Fibroblast of upper back skin (primary cell): ENCODE results near the gene SORBS1.

ENCODE experiments used
- DNase-seq: peaks from one replicate; pipeline ENCODE4 v3.0.0-alpha.2; 2013

SORBS1 gene

DNA sequence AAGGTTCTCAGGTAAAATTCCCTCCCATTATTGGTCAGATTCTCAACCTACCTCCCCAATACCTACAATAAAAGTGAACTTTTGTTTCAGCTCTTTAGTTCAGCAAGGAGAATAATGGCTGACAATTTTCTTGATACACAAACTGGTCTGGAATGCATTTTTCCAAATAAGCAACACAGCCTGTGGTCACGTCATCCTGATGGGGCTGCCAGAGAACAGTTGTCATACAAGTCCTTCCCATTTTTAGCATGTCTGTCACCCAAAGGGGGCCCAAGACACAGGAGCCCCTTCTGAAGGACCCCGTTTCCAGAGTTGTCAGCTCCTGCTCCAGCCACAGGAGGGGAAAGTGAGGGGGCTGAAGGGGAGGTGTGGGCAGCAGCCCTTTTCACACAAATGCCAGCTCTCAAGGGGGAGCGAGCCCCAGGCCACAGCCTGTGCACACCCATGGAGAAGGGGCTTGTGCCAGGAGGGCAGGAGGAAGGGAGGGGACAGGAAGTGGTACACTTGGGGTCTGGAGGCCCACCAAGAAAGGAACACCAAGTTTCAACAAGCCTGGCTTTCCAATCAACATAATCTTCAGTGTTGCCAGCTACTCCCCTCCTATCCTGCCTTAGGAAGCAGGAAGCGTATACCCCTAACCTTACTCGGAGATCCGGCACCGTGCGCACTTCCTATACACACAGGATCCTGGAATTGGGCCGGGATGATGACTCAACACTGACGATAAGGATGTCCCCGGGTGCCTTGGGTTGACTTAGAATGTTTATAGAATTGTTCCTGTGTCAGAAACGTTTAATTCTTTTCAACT lies 227.0 kb downstream of the SORBS1 start:
- DNase-seq = peak; percentile 74

DNA sequence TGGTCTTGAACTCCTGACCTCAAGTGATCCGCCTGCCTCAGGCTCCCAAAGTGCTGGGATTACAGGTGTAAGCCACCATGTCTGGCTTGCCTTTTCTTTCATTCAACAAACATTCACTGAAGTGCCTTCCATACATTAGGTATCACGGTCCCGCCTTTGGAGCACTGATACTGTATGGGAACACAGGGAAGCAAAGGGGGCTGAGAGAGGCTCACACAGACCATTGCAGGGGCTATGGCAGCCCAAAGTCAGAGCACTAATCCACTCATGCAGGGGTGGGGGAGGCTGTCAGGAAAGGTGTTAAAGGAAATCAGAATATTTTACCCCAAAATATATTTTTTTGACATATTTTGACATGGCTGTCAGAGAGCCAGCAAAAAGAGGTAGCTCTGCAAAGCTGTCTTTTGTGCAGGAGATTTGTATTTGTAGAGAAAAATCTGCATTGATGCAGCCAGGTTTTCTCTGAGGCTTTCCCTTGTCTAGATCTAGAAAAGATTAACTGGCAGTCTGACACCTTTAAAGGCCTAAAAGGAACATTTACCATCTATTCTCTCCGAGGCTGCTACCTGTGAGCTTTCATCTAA lies 228.4 kb downstream of the SORBS1 start:
- no peak for DNase-seq

DNA sequence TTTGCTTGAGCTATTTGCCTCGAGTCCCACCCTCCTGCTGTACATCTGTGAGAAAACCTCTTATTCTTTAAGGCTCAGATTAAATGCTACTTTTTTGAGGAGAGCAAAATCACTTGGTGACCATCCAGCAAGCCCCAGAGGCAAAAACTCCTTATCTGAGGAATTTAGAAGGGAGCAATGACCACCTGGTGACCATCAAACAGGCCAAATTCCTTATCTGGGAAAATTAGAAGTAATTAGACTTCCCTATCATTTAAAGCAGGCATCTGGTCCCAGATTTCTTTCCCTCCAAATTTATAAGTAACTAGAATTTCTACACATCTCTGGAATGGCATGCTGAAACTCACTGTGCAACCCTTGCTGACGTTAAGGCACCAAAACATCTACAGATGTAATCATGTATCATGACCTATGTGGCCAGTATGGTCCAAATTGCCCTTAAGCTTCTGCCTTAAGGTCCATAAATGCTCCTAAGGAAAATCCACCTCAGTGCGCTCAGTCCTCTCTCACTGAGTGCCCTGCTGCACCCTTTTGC lies 229.5 kb downstream of the SORBS1 start:
- no peak for DNase-seq

DNA sequence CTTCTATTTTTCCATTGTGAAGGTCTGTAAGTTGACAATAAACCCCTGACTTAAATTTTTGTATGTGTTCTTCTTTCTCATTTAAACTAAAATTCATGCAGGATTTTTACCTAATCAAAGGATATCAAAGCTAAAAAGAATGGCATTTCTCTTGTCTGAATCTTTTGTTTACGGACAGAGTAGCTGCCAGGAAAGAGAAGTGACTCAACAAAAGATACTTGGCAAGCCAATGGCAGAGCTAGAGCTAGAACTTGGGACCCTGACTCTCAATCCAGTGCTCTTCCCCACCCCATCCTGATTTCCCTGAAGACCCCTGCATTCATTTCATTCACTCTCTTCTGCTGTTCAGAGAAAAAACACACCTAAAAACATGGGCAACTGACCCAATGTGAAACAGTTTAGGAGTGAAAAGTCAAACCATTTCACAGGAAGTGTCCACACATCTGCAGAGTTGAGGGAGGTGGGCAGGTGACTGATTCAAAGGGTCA lies 230.2 kb downstream of the SORBS1 start:
- no peak for DNase-seq

DNA sequence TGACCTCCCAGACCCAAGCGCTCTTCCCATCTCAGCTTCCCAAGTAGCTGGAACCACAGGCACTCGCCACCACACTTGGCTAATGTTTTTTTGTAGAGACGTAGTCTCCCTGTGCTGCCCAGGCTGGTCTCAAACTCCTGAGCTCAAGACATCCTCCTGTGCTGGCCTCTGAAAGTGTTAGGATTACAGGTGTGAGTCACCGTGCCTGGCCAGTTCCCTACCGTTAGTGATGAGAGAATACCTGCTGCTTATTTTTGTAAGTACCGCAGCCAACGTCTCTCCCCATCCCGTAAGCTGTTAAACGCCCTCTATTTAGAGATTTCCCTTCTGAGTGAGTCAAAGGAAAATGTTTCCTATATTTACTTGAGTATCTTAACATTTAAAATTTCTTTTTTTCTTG lies 231.9 kb downstream of the SORBS1 start:
- DNase-seq = no peak

DNA sequence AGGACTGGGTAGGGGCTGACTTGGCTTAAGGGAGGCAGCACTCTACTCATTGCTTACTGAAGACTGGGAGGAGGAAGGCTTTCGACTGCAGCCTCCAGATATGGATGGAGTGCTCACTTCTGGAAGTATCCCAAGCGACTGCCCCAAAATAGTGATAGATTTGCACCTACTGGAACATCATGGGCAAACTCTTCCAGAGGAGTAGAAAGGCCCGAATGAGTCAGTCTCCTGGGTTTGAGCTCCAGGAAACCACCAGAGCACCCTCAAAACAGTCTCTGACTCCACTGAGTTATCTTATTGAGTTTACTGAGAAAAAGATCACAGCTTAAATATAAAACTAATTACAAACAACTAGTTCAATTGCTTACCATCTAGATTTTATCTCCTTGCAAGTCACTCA lies 233.2 kb downstream of the SORBS1 start:
- no peak for DNase-seq

DNA sequence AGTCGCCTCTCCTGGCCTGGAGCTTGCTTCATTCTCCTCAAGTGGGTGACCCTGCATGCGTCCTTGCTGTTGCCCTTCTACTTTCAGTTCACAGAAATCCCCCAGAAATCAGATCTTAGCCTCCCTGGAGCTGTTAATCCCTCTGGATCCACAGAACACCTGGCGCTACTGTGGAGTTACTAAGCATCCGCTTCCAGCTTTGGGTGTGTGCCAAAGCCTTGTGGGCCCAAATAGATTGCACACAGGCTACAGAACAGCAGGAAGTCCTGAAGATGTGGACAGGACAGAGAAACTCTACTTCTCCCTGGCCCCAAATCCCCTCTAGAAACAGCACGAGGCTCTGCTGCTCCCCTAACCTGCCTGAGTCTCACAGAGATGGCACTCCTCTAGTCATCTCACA lies 233.8 kb downstream of the SORBS1 start:
- peak; percentile 84 for DNase-seq

DNA sequence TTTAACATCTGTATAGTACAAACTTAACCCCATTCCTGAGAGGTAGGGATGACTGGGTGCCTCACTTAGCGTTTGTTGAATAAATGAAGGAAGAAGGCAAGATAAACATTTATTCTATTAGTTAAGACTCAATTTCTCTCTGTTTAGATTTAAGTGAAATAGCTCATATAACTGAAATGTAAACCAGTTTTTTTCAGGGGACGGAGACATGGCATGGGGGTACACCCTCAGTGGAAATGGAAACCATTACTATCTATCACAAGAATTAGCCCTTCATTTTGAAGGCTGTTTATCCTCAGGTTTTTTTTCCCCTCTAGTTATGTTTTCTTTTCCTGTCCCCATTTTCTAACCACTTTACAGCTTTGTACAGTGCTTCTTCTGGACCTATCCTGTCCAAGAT lies 234.8 kb downstream of the SORBS1 start:
- no peak for DNase-seq

DNA sequence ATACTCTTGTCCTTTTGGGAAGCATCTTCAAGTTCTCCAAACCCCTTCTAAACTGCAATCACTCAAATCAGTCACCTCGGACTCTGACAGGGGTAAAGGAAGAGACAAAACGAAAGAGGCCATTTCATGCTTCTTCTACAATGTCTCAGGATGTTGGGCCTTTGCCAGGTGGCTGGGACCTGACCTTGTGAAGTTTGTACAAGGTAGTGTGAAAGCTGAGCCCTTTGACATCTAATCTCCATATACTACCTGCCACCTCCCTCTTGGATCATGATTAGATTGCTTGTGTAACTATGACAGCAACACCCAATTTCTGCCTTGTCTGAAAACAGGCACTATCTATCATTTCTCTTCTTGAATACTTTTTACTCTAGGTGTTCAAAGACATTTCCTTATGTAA lies 235.3 kb downstream of the SORBS1 start:
- no peak for DNase-seq

DNA sequence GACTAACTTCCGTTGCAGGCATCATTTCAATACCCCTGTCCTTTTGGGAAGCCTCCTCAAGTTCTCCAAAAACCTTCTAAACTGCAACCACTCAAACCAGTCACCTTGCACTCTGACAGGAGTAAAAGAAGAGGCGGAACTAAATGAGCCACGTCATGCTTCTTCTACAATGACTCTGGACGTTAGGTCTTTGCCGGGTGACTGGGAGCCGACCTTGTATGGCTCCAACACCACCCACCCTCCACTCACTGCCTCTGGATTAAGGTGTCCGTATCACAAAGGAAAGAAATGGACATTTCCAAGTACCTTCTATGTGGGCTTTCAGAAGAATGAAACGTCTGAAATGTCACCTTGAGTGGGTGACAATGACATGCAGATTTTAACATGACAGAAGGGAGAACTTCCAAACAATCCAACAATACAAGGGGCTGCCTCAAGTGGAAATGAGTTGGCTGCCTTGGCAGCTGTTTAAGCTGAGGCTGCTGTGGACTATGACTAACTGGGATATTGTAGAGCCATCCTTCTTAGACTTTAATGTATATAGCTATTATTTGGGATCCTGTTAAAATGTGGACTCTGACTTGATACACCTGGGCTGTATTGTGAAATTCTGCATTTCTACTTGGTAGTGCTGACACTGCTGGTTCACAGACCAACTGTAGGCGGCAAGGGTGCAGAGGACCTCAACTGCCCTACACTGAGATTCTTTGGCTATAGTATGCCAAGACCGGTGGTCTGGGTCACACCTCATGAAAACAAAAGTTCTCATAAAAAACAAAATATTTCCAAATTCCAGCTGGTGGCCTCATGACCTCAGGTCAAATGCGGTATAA lies 236.5 kb downstream of the SORBS1 start:
- DNase-seq = no peak

DNA sequence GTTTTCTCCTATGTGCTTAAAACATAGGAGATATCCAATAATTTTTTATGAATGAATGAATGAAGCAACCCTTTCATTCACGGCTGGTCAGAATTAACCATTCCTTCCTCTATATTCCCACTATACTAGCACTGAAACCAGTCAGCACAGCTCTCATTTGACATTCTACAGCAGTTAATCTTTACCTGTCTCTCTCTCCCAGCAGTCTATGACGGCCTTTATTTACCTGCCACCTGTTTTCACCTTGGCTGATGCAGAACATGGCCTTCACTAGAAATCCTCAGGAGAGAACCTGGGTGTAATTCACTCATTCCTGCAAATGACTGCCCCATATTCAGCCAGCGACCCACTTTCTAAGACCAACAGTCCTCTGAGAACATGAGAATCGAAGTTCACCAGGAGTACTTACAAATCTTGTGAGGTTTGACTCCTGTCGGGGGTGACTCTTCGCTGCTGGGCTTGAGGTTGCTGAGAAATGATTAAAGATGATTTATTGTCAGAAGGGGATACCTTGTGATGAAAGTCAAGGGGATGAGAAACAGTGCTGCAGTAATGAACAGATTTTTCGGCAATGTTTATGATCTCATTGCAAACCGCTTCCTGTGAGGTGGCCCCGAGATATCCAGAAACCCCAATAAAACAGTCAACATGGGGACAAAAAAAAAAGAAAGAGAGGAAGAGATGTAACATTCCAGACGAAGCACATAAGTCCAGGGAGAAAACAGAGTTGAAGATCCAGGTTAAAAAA lies 239.4 kb downstream of the SORBS1 start:
- DNase-seq = peak; percentile 17

DNA sequence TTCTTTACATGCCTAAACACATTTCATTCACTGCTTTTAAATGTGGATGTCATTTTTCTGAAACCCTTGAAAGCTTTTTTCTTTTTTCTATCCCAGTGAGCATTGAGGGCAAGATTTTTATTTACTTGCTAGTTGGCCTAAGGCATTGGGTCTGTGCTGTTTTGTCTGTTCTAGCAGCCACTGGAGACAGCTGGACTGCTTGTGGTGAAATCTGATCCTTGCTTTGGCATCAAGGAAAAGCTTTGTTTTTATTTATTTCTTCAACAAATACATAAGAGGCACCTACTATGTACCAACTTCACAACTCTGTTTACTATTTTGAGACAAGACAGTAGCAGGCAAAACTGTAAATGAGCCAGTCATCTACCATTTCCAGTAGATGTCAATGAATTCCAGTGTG lies 241.9 kb downstream of the SORBS1 start:
- DNase-seq = no peak

DNA sequence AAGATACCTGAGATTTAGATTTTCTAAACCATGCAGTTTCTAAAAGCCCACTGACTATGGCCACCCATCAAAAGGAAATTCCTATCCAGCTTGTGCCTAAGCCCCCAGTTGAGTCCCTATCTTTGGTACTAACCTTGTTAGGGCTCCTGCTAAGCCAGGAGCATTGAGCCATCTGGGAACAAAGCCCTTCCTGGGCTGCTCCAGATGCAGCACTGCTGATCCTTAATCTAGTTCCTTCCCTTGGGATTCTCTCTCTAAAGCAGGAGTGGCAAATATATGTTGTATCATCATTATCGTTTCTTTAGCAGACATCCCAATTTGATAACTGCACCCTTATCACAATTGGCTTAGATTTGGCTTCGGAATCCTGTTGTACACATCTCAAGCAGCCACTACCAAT lies 245.7 kb downstream of the SORBS1 start:
- DNase-seq = no peak

DNA sequence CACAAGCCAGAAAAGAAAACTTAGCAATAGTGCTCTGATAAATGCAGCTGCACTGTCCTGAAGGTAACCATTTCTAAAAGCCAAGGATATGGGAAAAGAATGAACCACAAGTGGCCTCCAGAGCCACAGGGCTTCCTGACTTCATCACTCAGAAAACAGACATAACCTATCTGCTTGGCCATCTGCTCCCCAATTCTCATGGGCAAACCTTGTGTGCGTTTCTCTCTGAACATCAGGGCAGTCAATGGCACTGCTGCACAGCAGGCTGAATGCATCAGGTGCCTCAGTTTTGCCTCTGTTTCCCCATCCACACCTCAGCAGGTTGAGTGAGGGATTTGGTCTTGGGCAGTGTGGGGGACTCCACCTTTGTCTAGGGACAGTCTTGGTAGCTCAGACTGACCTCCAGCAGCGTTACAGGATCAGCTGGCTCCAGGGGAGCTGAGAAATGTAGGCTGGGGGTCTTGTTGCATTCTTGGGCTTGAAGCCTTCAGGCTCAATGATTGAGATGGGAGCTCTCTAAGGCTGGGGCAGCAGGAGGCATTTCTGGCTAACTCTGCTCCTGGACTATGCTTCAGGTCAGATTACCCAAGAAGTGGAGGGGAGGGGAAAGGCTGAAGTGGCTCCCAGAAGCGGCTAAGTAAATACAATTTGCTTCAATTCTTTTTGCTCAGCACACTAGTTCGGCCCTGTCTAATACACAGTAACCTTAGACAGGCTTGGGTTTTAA lies 246.8 kb downstream of the SORBS1 start:
- no peak for DNase-seq

DNA sequence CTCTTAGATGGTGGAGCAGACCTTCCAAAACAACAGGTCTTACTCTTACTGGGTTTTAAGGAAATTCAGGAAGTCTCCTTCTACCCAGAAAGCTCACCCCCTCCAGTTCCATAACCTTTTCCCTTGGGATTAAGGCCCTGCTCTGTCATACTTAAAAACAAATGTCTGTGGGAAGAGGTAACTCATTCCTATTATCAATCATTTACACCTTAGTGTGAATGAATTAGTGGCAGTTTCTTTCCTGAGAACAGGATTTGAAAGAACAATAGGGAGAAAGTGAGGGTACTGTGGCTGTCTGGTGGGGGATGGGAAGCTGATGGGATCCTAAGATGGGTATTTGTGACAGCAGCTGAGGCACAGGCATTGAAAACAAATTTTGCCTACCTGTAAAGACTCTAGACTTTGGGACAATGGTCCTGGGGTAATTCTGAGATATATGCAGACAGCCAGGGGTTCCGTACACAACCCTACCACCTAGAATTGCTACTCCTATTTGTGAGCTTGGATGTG lies 248.1 kb downstream of the SORBS1 start:
- DNase-seq = no peak

DNA sequence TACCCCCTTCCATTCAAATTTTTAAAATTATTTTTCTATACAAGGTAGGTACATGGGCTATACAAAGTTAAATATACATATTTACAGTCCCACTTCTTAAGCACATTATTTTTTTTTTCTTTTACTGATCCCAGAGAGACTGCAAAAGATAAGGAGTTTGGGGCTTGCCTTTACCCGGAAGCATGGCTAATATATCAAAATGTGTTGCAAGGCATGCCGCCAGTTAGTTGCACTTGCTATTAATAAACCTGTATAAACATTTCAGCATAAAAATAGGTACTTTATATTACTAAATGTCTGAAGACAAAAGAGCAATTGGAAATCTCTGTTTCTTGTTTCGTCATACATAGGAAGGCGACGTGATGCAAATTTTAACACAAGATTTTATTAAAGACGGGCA lies 248.9 kb downstream of the SORBS1 start:
- no peak for DNase-seq

DNA sequence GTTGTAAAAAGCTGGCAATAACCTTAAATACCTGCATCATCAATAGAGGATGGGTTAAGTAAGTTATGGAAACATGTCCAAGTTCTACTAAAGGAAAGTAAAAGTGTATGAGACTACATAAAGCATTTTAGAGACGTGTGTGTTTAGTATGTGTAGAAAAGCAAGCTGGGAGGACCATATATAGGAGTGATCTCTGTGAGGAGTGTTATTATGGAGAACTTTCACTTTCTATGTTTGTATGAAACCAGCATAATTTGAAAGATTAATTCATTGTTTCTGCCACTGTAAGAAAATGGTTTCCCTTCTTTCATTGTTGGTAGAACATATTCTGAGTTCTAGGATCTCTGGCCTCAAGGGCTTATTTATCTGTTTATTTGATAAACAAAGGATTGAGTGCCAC lies 251.2 kb downstream of the SORBS1 start:
- DNase-seq = no peak

DNA sequence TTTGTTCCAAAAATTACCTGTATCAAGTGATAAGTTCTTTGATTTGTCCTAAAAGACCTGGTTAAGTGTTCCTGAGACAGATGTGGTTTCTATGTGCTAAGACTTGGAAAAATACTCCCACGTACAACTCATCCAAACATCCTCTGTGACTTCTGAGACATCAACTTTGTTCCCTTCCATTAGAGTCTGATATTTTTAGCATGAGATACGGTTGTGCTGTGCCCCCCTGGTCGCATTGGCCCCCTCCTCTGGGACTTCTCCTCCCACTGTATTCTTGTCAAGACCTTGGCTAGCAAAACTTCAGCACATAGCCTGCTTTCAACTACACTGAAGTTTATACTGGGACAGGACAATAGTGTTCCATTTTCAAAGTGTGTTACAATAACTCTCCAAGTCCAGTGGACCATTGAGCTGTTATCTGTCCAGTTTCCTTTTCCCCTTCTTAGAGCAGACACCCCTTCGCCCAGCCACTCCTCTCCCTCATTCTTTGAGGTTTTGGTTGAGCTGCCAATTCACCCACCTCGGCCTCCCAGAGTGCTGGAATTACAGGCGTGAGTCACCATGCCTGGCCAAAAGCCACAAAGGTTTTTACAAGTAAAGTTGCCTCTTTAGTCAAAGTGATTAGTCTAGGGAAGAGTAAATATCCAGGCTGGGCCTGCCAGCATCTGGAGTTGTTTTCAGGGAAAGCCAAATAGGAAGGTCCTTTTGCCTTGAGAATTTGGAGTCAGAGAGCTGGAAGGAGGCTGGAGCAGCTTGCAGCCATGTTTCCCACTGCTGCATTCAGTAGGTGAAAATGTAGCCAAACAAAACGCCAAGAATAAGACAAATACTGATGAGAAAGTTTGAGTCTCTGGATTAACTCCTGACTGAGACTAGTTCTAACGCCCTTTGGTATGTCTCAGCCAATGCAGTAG lies 252.5 kb downstream of the SORBS1 start:
- peak; percentile 100 for DNase-seq

DNA sequence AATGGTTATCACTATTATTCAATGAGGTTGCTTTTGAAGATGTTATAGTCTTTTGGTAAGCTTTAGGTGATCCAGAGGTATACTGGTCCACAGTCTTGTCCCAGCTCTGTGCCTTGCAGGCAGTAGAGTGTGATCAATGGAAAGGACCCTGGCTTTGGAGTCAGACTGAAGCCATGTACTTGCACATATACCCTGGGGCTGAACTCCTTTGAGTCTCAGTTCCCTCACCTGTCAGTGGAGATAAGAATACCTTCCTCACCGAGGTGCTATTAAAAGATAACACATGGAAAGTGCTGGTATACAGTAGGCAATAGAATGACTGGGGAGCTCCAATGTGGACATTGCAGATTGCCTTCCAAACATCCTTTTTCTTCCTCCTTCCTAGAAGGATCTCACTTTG lies 254.3 kb downstream of the SORBS1 start:
- no peak for DNase-seq

DNA sequence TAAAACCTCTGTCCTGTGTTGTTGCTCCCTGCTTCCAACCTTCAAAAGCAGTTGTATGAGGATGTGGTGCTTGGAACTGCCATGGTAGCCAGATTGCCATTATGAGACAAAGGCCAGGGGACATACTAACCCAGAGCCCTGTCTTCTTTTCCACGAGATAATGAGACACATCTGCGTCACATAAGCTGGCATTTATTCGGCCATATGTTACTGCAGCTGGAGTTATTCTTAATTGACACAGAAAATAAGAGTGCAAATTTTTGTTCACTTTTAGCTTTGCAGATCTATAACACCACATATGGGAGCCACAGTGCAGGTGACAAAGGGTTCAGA lies 254.9 kb downstream of the SORBS1 start:
- no peak for DNase-seq
